K562 (cell line): Measurements from ENCODE around the gene PLXDC2. TPM values are rescaled to one million over a fixed set of nuclear protein-coding genes. Genes with fewer than 3 reads are reported as not detected.

Source experiments
- ATAC-seq: fragments of 200-7000 bp; cut with Tn5 transposase; 3 replicates; pipeline ENCODE4 v1.9.1; 2020; ENCODE audit warnings: moderate library complexity
- BruUV-seq: library from RNA; stranded (reverse); fragments of 400-500 nt; replicated peaks from 2 replicates; lab custom pipeline; 2021; lab: Mats Ljungman, UMichigan
- CTCF ChIA-PET: fragments of 300-600 bp; formaldehyde crosslinking; extraction: SDS; loops from one replicate; lab custom pipeline; 2021; ENCODE audit warnings: low intra/inter-chr PET ratio; lab: Yijun Ruan, JAX
- POLR2A ChIA-PET: fragments of 300-600, 350-650 bp; sonication (Branson Sonifier 250); formaldehyde crosslinking; extraction: SDS; loops from one replicate; lab custom pipeline; 2021; ENCODE audit warnings: antibody characterized with exemption, inconsistent platforms; lab: Yijun Ruan, JAX
- DNase-seq, 4 experiments: peaks; one replicate each; pipeline versions ENCODE4 v3.0.0 to v3.0.0-alpha.2; 2011 to 2018; ENCODE audit warnings: low spot score in 3 of 4, mixed read lengths in 3 of 4; ENCODE audit errors: extremely low read depth in 1 of 4
- FAIRE-seq: peaks from 2 replicates; lab custom pipeline; 2011; peaks lifted over from hg19 to GRCh38; lab: Jason Lieb, UNC
- H2AFZ ChIP-seq: 2 replicates; pipeline ENCODE4 v1.6.0; 2011; ENCODE audit warnings: low read depth, low read length, control low read depth, inconsistent platforms
- H3K27ac ChIP-seq: fragments of 200-600 bp; 3 replicates; pipeline ENCODE4 v1.8.0; 2011; ENCODE audit warnings: low read depth, mild to moderate bottlenecking, control low read depth, inconsistent platforms, low read length, moderate library complexity, mixed read lengths; ENCODE audit errors: extremely low read depth
- H3K27me3 ChIP-seq, 2 experiments: fragments of 300-600 bp in 1 of 2; 2 replicates in 1 of 2; 3 replicates in 1 of 2; pipeline versions ENCODE4 v1.6.0 to v1.8.0; 2011; ENCODE audit warnings: inconsistent platforms in 2 of 2, low read length in 2 of 2, mild to moderate bottlenecking in 1 of 2, mixed read lengths in 1 of 2, moderate library complexity in 1 of 2; ENCODE audit not compliant: control insufficient read depth in 2 of 2, insufficient read depth in 2 of 2
- H3K36me3 ChIP-seq: fragments of 300-600 bp; 3 replicates; pipeline ENCODE4 v1.8.0; 2011; ENCODE audit warnings: mild to moderate bottlenecking, low read length, inconsistent platforms; ENCODE audit not compliant: control insufficient read depth, insufficient read depth
- H3K4me1 ChIP-seq, 2 experiments: fragments of 200-600 bp in 1 of 2; replicated peaks in 1 of 2; 2 replicates in 1 of 2; 3 replicates in 1 of 2; pipeline versions ENCODE4 v1.5.1 to v1.8.0; 2011; ENCODE audit warnings: inconsistent platforms in 2 of 2, low read length in 2 of 2, mild to moderate bottlenecking in 1 of 2, mixed read lengths in 1 of 2, moderate library complexity in 1 of 2; ENCODE audit not compliant: control insufficient read depth in 2 of 2, insufficient read depth in 2 of 2
- H3K4me2 ChIP-seq: 2 replicates; pipeline ENCODE4 v1.6.1; 2011; ENCODE audit warnings: low read length, control low read depth, inconsistent platforms, mixed read lengths; ENCODE audit not compliant: insufficient read depth
- H3K4me3 ChIP-seq: fragments of 200-600 bp; sonication (generic), shearing (Covaris generic); 2 replicates; pipeline ENCODE4 v1.5.1; 2016; ENCODE audit warnings: control low read depth, inconsistent platforms
- H3K79me2 ChIP-seq: fragments of 200-600 bp; 3 replicates; pipeline ENCODE4 v1.8.0; 2011; ENCODE audit warnings: low read length, inconsistent platforms; ENCODE audit not compliant: control insufficient read depth, insufficient read depth
- H3K9ac ChIP-seq, 2 experiments: 2 replicates each; pipeline versions ENCODE4 v1.6.0 to v1.6.1; 2011; ENCODE audit warnings: low read depth in 2 of 2, low read length in 2 of 2, control low read depth in 1 of 2, inconsistent platforms in 1 of 2, mild to moderate bottlenecking in 1 of 2, mixed read lengths in 1 of 2; ENCODE audit not compliant: insufficient read depth in 1 of 2
- H3K9me1 ChIP-seq: one replicate; pipeline ENCODE4 v1.6.0; 2011; ENCODE audit warnings: inconsistent platforms, mild to moderate bottlenecking, low read length, moderate library complexity; ENCODE audit not compliant: control insufficient read depth, insufficient read depth
- H3K9me3 ChIP-seq: replicated peaks from 2 replicates; pipeline ENCODE4 v1.5.1; 2011; ENCODE audit warnings: low read depth, low read length, inconsistent platforms; ENCODE audit not compliant: control insufficient read depth, insufficient read depth
- H4K20me1 ChIP-seq: replicated peaks from 2 replicates; pipeline ENCODE4 v1.6.1; 2011; ENCODE audit warnings: low read length, inconsistent platforms, mixed read lengths; ENCODE audit not compliant: control insufficient read depth, insufficient read depth
- ARID4B ChIP-seq: sonication (generic); formaldehyde crosslinking; IDR thresholded peaks from 2 replicates; pipeline ENCODE4 v1.8.0; 2022; ENCODE audit warnings: mild to moderate bottlenecking, missing genetic modification reagents
- FIP1L1 ChIP-seq: fragments of 200-400 bp; formaldehyde crosslinking; IDR thresholded peaks from 2 replicates; pipeline ENCODE4 v1.6.1; 2018; ENCODE audit warnings: mild to moderate bottlenecking, low read depth, low read length; ENCODE audit not compliant: poor library complexity, severe bottlenecking
- GTF2F1 ChIP-seq: IDR thresholded peaks from 2 replicates; pipeline ENCODE4 v1.6.1; 2011; ENCODE audit warnings: low read depth, low read length, improper control_type of control experiment
- KDM5B ChIP-seq: fragments of 200-600 bp; sonication (generic); IDR thresholded peaks from 2 replicates; pipeline ENCODE4 v1.6.1; 2012; ENCODE audit warnings: low read depth, mild to moderate bottlenecking, moderate library complexity, low read length, control low read depth, inconsistent platforms; ENCODE audit not compliant: insufficient replicate concordance
- MLLT1 ChIP-seq, 2 experiments: fragments of 450-650 bp; IDR thresholded peaks; 2 replicates each; pipeline ENCODE4 v1.6.1; 2016
- MTA3 ChIP-seq: fragments of 450-650 bp; formaldehyde crosslinking; IDR thresholded peaks from 2 replicates; pipeline ENCODE4 v1.6.1; 2017; ENCODE audit warnings: mild to moderate bottlenecking, borderline replicate concordance
- MXD1 ChIP-seq: fragments of 250-450 bp; sonication (Bioruptor Pico); IDR thresholded peaks from 2 replicates; pipeline ENCODE4 v1.8.0; 2021; ENCODE audit warnings: borderline replicate concordance, mild to moderate bottlenecking, moderate library complexity; ENCODE audit not compliant: poor library complexity, severe bottlenecking
- ZBED1 ChIP-seq: IDR thresholded peaks from 2 replicates; pipeline ENCODE4 v1.6.1; 2014
- ZNF197 ChIP-seq: fragments of 200-800 bp; sonication (Bioruptor generic); IDR thresholded peaks from 2 replicates; pipeline ENCODE4 v1.6.1; 2016; ENCODE audit warnings: low read depth, missing genetic modification characterization, missing compliant biosample characterization
- ZNF449 ChIP-seq: fragments of 250-450 bp; sonication (Bioruptor Pico); IDR thresholded peaks from 2 replicates; pipeline ENCODE4 v1.8.0; 2022; ENCODE audit warnings: moderate library complexity, mild to moderate bottlenecking, inconsistent platforms
- ZNF507 ChIP-seq: conservative IDR thresholded peaks from 2 replicates; pipeline ENCODE4 v1.6.1; 2017; ENCODE audit warnings: missing genetic modification characterization, missing compliant biosample characterization
- ZNF668 ChIP-seq: fragments of 250-450 bp; sonication (Bioruptor Pico); IDR thresholded peaks from 2 replicates; pipeline ENCODE4 v1.8.0; 2022; ENCODE audit warnings: mild to moderate bottlenecking, inconsistent platforms
- whole genome bisulfite sequencing: fragments of 100-300 bp; shearing (Covaris generic); methylation state at CpG from one replicate; pipeline ENCODE4 v1.1.6; 2016; ENCODE audit warnings: low coverage, mixed read lengths; ENCODE audit not compliant: insufficient coverage; ENCODE audit errors: missing lambda C conversion rate; 5-methylcytosine and 5-hydroxymethylcytosine counted together
- in situ Hi-C: fragments of 300-500 bp; cut with MboI; formaldehyde crosslinking; loops from 4 replicates; pipeline ENCODE4 v1.15.0; 2018; ENCODE audit warnings: inconsistent platforms, mixed read lengths
- intact Hi-C: fragments of 100-400 bp; cut with micrococcal nuclease; formaldehyde crosslinking; loops from 2 replicates; pipeline ENCODE4 v1.14.2; 2022
- polyA plus RNA-seq, 8 experiments: library from polyadenylated mRNA; depleted of rRNA in 4 of 8; stranded (reverse) in 5 of 8; unstranded in 3 of 8; fragments of >200 nt; fragmentation: Nextera tagmentation in 2 of 8; fragmentation: Illumina TruSeq in 1 of 8; extraction: Ambion mirVana in 2 of 8; extraction: Trizol in 1 of 8; gene quantifications; 2 replicates each; pipeline versions ENCODE4 v1.2.1 to v1.2.3, GENCODE V29; 2011 to 2014; ENCODE audit warnings: inconsistent platforms in 1 of 8, missing spikeins in 1 of 8
- total RNA-seq, 7 experiments: library from RNA; depleted of rRNA in 6 of 7; stranded (reverse); fragments of >200 nt in 6 of 7; fragmentation: Illumina TruSeq in 2 of 7; extraction: Trizol in 2 of 7; gene quantifications; 2 replicates each; pipeline versions ENCODE4 v1.2.1 to v1.2.3, GENCODE V29; 2011 to 2021; ENCODE audit warnings: low replicate concordance in 1 of 7
- TF ChIP-seq, protein P1 (sequence below): fragments of 450-650 bp; IDR thresholded peaks from 2 replicates; pipeline ENCODE4 v1.6.1; 2016

The PLXDC2 gene
- total and polyA plus RNA-seq, 9 of the 15 experiments (the other 6 are each of a cell fraction or from before 2014, with no cell fraction given): 0.01 to 0.33 (median 0.10) TPM; not detected in 3

- Histone ChIP-seq H3K27ac (no peak overlapping the region), H3K79me2 (no peaks in the 10 kb centered on the region), H3K36me3 (no peaks in the 10 kb centered on the region), H3K9me1 (no peaks in the 10 kb centered on the region), H3K4me1 (no peaks in the 10 kb centered on the region), H3K4me2 (no peak overlapping the region), H3K4me3 (no peak overlapping the region), H3K9me3 (no peaks in the 10 kb centered on the region), H2AFZ (no peak overlapping the region), H4K20me1 (no peaks in the 10 kb centered on the region), H3K9ac (no peak overlapping the region), H3K27me3 (no peaks in the 10 kb centered on the region)
- POLR2A ChIA-PET: no interaction called here
- DNase-seq (no peak), FAIRE-seq (no peak), ATAC-seq (no peak)
- no TSS peak for BruUV-seq
- CTCF ChIA-PET: no interaction called here
- in situ Hi-C loops: no loop called here
- intact Hi-C loops: no loop called here
- 2% methylated on average over 3 of the region's 3 CpGs for WGBS
- TF ChIP-seq, protein P1, sequence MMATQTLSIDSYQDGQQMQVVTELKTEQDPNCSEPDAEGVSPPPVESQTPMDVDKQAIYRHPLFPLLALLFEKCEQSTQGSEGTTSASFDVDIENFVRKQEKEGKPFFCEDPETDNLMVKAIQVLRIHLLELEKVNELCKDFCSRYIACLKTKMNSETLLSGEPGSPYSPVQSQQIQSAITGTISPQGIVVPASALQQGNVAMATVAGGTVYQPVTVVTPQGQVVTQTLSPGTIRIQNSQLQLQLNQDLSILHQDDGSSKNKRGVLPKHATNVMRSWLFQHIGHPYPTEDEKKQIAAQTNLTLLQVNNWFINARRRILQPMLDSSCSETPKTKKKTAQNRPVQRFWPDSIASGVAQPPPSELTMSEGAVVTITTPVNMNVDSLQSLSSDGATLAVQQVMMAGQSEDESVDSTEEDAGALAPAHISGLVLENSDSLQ: no peak
- TF ChIP-seq MXD1 (no peak), MTA3 (no peak), KDM5B (no peak), FIP1L1 (no peak), GTF2F1 (no peak), ARID4B (CRISPR knock-in tag) (no peak), ZNF668 (CRISPR knock-in tag) (no peak), ZBED1 (no peak), MLLT1 (IDR thresholded peaks at IDR 0.05) (no peak), ZNF507 (tag) (no peak), ZNF449 (CRISPR knock-in tag) (no peak), ZNF197 (CRISPR knock-in tag) (no peak)
These were observed 92.9 kb downstream of the PLXDC2 start for GRCh38 chr10:19908991-19909696.
